ENCODE measurements around the gene CACNA1C. TPM values are rescaled to one million over a fixed set of nuclear protein-coding genes. Genes with fewer than 3 reads are reported as not detected.

Gene CACNA1C
- total RNA-seq, 4 donors from 2014 or later = 9.7 to 42.1 (median 18.1) TPM

DNA sequence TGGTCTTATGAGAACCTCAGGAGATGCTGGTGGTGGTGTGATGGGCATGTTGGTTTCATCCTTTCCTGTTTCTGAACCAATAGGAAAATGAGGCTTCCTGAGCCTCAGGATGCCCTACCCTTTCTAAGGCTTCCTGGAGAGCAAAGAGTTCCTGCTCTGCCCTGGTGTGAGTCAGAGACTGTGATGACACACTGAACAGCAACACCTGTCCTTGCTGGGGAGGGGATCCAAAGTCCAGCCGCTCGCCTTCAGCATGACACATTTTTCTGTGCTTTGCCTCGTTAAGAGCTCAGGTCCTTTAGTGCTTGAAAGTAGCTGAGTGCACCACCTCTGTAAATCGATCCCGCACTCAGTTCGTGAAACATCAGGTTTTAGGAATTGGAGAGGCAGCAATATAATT lies 116.0 kb downstream of the CACNA1C start:
- no peak overlapping the region for H3K4me3 ChIP-seq
- no peaks in the 10 kb centered on the region for H3K27me3 ChIP-seq
- DNase-seq = peak in 2 of 3 donors; percentile 89 to 91
- no peaks in the 10 kb centered on the region for H3K9me3 ChIP-seq
- H3K27ac ChIP-seq = peak overlapping the region in 3 of 4 donors; percentile 66 to 90 (median 66)
- H3K36me3 ChIP-seq = no peaks in the 10 kb centered on the region
- H3K4me1 ChIP-seq = peaks cover 0 to 15% (median 6%) of the 10 kb centered on the region in 4 donors
- TF ChIP-seq, protein P1, sequence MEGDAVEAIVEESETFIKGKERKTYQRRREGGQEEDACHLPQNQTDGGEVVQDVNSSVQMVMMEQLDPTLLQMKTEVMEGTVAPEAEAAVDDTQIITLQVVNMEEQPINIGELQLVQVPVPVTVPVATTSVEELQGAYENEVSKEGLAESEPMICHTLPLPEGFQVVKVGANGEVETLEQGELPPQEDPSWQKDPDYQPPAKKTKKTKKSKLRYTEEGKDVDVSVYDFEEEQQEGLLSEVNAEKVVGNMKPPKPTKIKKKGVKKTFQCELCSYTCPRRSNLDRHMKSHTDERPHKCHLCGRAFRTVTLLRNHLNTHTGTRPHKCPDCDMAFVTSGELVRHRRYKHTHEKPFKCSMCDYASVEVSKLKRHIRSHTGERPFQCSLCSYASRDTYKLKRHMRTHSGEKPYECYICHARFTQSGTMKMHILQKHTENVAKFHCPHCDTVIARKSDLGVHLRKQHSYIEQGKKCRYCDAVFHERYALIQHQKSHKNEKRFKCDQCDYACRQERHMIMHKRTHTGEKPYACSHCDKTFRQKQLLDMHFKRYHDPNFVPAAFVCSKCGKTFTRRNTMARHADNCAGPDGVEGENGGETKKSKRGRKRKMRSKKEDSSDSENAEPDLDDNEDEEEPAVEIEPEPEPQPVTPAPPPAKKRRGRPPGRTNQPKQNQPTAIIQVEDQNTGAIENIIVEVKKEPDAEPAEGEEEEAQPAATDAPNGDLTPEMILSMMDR (IDR thresholded peaks at IDR 0.05) = no peak
- TF ChIP-seq POLR2A (IDR thresholded peaks at IDR 0.05) = peak in 1 of 2 donors; percentile 63

GRCh38 chr12:2169489-2169888 lies 116.7 kb downstream of the CACNA1C start:
- Histone ChIP-seq H3K27me3 (no peaks in the 10 kb centered on the region), H3K4me3 (no peak overlapping the region), H3K36me3 (no peaks in the 10 kb centered on the region), H3K9me3 (no peaks in the 10 kb centered on the region), H3K4me1 (peaks cover 0 to 9% (median 6%) of the 10 kb centered on the region in 4 donors), H3K27ac (peak overlapping the region in 3 of 4 donors; percentile 66 to 90 (median 66))
- no peak for DNase-seq
- TF ChIP-seq, protein P1 (IDR thresholded peaks at IDR 0.05) = no peak
- no peak for TF ChIP-seq POLR2A (IDR thresholded peaks at IDR 0.05)

- peaks cover 0 to 9% (median 6%) of the 10 kb centered on the region in 4 donors for H3K4me1 ChIP-seq
- no peaks in the 10 kb centered on the region for H3K9me3 ChIP-seq
- no peaks in the 10 kb centered on the region for H3K36me3 ChIP-seq
- no peak overlapping the region for H3K4me3 ChIP-seq
- TF ChIP-seq POLR2A (IDR thresholded peaks at IDR 0.05) = no peak
- TF ChIP-seq, protein P1 (IDR thresholded peaks at IDR 0.05) = no peak
- DNase-seq = no peak
- peak overlapping the region in 3 of 4 donors; percentile 66 to 90 (median 66) for H3K27ac ChIP-seq
- H3K27me3 ChIP-seq = no peaks in the 10 kb centered on the region
Observed at GRCh38 chr12:2169940-2170339, 117.2 kb downstream of the CACNA1C start.

DNA sequence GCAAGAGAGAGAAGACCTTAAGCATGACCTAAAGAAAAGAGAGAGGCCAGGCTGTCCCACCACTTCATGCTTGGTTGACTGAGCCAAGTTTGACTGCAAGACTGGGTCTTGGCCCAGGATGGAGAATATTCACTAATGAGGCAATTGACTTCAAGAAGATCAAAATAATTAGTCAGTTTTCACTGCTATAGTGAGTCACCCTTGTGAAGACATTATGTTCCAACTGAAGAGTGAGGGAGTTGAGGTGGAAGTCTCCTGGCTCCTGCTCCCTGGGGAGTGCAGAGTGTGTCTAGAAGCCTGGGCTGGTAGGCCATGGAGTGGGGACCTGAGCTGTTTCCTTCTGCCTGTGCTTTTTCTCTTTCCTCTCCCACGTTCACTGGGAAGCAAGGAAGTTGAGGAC lies 117.6 kb downstream of the CACNA1C start:
- H3K27me3 ChIP-seq = no peaks in the 10 kb centered on the region
- no peaks in the 10 kb centered on the region for H3K36me3 ChIP-seq
- DNase-seq = peak in 1 of 3 donors; percentile 54
- peak overlapping the region in 3 of 4 donors; percentile 66 to 90 (median 66) for H3K27ac ChIP-seq
- peaks cover 0 to 9% (median 6%) of the 10 kb centered on the region in 4 donors for H3K4me1 ChIP-seq
- H3K4me3 ChIP-seq = no peak overlapping the region
- H3K9me3 ChIP-seq = no peaks in the 10 kb centered on the region
- peak in 1 of 2 donors; percentile 14 for TF ChIP-seq POLR2A (IDR thresholded peaks at IDR 0.05)
- TF ChIP-seq, protein P1 (IDR thresholded peaks at IDR 0.05) = no peak

- no peak overlapping the region for H3K27ac ChIP-seq
- TF ChIP-seq, protein P1 (IDR thresholded peaks at IDR 0.05) = no peak
- H3K4me1 ChIP-seq = peaks cover 0 to 9% (median 6%) of the 10 kb centered on the region in 4 donors
- H3K9me3 ChIP-seq = no peaks in the 10 kb centered on the region
- no peaks in the 10 kb centered on the region for H3K36me3 ChIP-seq
- no peak for DNase-seq
- H3K4me3 ChIP-seq = no peak overlapping the region
- H3K27me3 ChIP-seq = no peaks in the 10 kb centered on the region
Observed at GRCh38 chr12:2171672-2172426, 119.1 kb downstream of the CACNA1C start.
